ENCODE results near the gene ZBTB40. TPM values are rescaled to one million over a fixed set of nuclear protein-coding genes. Genes with fewer than 3 reads are reported as not detected.

The ZBTB40 gene
- polyA plus RNA-seq, 2 of the 4 experiments (the other 2 are of a cell fraction), result 6.2 to 7.0 TPM

DNA sequence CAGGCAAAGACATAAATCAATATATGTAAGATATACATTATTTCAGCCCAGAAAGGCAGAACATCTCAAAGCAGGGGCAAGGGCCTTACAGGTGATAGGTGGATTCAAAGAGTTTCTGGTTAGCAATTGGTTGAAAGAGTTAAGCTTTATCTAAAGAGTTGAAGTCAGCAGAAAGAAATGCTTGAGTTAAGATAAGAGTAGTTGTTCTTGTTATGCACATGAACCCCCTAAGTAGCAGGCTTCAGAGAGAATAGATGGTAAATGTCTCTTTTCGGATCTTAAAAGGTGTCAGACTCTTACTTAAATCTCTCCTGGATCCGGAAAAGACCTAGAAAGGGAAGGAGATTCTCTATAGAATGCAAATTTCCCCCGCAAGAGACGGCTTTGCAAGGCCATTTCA is 8.3 kb upstream of the ZBTB40 start:
- H3K4me3 ChIP-seq, result no peak overlapping the region

GRCh38 chr1:22444856-22445255 is 6.8 kb upstream of the ZBTB40 start:
- ChIA-PET POLR2A (no interaction called here), CTCF (no interaction called here)
- FAIRE-seq (no peak), ATAC-seq (no peak), DNase-seq (ENCODE audit: low read depth in 1 of 2, low spot score in 1 of 2) (no peak)
- WGBS (ENCODE audit: missing lambda C conversion rate), result 83% methylated on average over 2 of the region's 2 CpGs
- H3K4me3 ChIP-seq, result no peak overlapping the region
- no peak overlapping the region for H3K27ac ChIP-seq
- H3K4me2 ChIP-seq, result no peak overlapping the region
- TF ChIP-seq, protein P1, sequence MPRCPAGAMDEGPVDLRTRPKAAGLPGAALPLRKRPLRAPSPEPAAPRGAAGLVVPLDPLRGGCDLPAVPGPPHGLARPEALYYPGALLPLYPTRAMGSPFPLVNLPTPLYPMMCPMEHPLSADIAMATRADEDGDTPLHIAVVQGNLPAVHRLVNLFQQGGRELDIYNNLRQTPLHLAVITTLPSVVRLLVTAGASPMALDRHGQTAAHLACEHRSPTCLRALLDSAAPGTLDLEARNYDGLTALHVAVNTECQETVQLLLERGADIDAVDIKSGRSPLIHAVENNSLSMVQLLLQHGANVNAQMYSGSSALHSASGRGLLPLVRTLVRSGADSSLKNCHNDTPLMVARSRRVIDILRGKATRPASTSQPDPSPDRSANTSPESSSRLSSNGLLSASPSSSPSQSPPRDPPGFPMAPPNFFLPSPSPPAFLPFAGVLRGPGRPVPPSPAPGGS (IDR thresholded peaks at IDR 0.05), result no peak
- TF ChIP-seq RAD21 (conservative IDR thresholded peaks at IDR 0.05 in 1 of 2, IDR thresholded peaks at IDR 0.05 in 1 of 2) (no peak), MAX (IDR thresholded peaks at IDR 0.05) (no peak), POLR2AphosphoS2 (conservative IDR thresholded peaks at IDR 0.05; ENCODE audit: low read length) (no peak), KDM1A (IDR thresholded peaks at IDR 0.05; ENCODE audit: low read depth) (no peak), RNF2 (IDR thresholded peaks at IDR 0.05; ENCODE audit: borderline replicate concordance, low read depth) (no peak), KDM5A (IDR thresholded peaks at IDR 0.05) (no peak), HDAC2 (IDR thresholded peaks at IDR 0.05) (no peak), HOXB13 (CRISPR knock-in tag; IDR thresholded peaks at IDR 0.05; ENCODE audit: low read depth) (no peak), ZSCAN20 (CRISPR knock-in tag; IDR thresholded peaks at IDR 0.05) (no peak), HMGXB4 (CRISPR knock-in tag; IDR thresholded peaks at IDR 0.05; ENCODE audit: borderline replicate concordance) (no peak), CHD4 (IDR thresholded peaks at IDR 0.05; ENCODE audit: borderline replicate concordance) (no peak), ZC3H11A (IDR thresholded peaks at IDR 0.05) (no peak), RFX5 (IDR thresholded peaks at IDR 0.05) (no peak), RCOR1 (IDR thresholded peaks at IDR 0.05; ENCODE audit: low read depth, low read length) (no peak), TFCP2L1 (CRISPR knock-in tag; IDR thresholded peaks at IDR 0.05) (no peak), ESRRA (IDR thresholded peaks at IDR 0.05; ENCODE audit: borderline replicate concordance, low read length) (no peak), POLR2A (IDR thresholded peaks at IDR 0.05; ENCODE audit: low read length) (no peak), ZFP36 (IDR thresholded peaks at IDR 0.05; ENCODE audit: borderline replicate concordance, partially characterized antibody) (no peak)
- TF ChIP-seq, protein P2, sequence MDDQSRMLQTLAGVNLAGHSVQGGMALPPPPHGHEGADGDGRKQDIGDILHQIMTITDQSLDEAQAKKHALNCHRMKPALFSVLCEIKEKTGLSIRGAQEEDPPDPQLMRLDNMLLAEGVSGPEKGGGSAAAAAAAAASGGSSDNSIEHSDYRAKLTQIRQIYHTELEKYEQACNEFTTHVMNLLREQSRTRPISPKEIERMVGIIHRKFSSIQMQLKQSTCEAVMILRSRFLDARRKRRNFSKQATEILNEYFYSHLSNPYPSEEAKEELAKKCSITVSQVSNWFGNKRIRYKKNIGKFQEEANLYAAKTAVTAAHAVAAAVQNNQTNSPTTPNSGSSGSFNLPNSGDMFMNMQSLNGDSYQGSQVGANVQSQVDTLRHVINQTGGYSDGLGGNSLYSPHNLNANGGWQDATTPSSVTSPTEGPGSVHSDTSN (IDR thresholded peaks at IDR 0.05), result no peak
- H3K9me3 ChIP-seq, result peaks cover 11% of the 10 kb centered on the region; the same call in 2 of the 3 replicates
- H3K4me1 ChIP-seq, result peaks cover 12% of the 10 kb centered on the region

More for the DNA sequence above, 8.3 kb upstream of the ZBTB40 start:
- POLR2A ChIA-PET, result no interaction called here
- ATAC-seq (no peak), FAIRE-seq (no peak), DNase-seq (ENCODE audit: low read depth in 1 of 2, low spot score in 1 of 2) (no peak)
- TF ChIP-seq HOXA7 (CRISPR knock-in tag; IDR thresholded peaks at IDR 0.05) (no peak), MAX (IDR thresholded peaks at IDR 0.05) (no peak)
- CTCF ChIA-PET, result no interaction called here
- peaks cover 12% of the 10 kb centered on the region for H3K4me1 ChIP-seq
- no peak overlapping the region for H3K27ac ChIP-seq
- WGBS (ENCODE audit: missing lambda C conversion rate), result 67% methylated on average over 4 of the region's 4 CpGs
- no peak overlapping the region for H3K4me2 ChIP-seq
- H3K9me3 ChIP-seq, result peaks cover 19% of the 10 kb centered on the region; the same call in 2 of the 3 replicates
